ENCODE data around the gene TLX3.

The TLX3 gene

GRCh38 chr5:171300358-171300757 lies 8.7 kb upstream of the TLX3 start:
- H3K4me3 ChIP-seq (ENCODE audit: low read length), result no peak overlapping the region
- DNase-seq (ENCODE audit: low read depth), result no peak
- no peak for TF ChIP-seq CTCF (conservative IDR thresholded peaks at IDR 0.05; ENCODE audit: low read length)

DNA sequence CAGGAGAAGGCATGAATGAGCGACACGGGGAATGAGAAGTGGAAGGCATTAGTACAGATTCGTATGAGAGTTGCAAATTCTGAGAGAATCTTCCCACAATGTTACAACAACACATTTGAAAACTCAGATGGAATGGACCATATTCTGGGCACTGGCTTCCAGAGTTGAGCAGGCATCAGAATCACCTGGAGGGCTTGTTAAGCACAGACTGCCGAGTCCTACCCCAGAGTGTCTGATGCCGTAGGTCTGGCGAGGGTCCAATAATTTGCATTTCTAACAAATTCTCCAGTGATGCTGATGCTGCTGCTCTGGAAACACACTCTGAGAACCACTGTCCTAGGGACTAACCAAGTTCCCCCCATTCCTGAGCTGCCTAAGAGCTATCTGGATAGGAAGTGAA lies 2.9 kb upstream of the TLX3 start:
- no peak for DNase-seq (ENCODE audit: low read depth)
- TF ChIP-seq CTCF (conservative IDR thresholded peaks at IDR 0.05; ENCODE audit: low read length), result no peak
- no peak overlapping the region for H3K4me3 ChIP-seq (ENCODE audit: low read length)

DNA sequence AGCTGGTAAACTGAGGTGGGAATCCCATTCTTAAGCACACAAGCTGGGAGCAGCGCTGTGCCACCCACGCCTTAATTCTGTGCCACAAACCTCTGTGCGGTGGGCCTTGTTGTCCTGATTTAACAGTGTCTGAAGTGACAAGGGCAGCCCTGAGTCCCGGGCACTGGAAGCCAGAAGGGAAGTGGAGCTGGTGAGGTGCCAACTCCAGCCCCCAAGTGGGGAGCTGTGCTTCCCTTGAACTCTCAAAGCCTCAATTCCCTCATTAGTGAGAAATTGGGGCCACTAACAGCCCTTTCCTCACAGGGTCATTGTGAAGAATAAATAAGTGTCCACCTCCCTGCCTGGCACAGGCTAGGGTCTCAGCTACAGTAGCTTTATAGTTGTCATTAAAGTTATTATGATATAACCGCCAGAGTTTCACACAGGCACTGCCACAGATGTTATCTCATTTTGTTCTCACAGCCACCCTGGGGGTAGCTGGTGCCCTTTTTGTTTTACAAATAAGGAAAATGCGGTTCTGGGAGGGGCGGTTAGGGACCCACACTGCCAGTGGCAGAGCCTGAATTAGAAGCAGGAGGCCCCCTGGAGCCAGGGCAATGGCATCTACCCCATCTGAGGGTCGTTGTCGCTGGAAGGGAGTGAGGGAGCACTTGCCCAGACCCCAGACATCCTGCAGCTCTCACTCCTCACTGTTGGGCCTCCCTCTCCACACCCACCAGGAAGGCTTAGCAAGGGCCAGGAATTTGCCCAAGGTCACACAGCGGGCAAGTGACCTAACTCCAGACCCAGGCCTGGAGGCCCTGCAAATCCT lies 2.1 kb upstream of the TLX3 start:
- DNase-seq (ENCODE audit: low read depth), result no peak
- TF ChIP-seq CTCF (conservative IDR thresholded peaks at IDR 0.05; ENCODE audit: low read length), result no peak
- no peak overlapping the region for H3K4me3 ChIP-seq (ENCODE audit: low read length)

DNA sequence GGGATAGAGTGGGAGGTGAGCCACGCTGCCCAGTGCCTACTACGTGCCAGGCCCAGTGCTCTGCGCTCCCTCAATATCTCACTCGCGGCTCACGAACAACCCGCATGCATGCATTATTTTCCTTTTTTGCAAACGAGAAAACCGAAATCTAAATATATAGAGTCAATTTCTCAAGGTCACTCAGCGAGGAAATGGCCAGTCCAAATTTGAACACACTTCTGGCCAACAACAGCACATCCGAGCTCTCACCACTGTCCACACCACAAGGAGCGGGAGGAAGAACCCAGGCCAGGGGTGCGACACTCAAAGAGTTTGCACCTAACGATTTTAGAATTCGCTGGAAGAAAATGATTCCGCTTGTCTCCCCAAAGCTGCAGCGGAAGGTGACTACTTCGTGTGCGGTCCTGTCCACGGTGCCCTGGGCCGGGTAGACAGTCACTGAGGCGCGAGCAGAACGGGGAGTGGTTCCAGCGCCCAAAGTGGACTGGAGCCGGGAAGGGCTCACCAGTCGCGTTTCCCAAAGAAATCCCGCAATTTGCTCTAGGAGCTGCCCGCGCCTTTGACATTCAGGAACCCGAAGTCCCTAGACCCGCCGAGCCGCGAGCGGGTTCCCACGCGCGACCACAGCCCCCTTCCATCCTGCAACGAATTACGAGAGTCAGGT lies 1.1 kb upstream of the TLX3 start:
- no peak for TF ChIP-seq CTCF (conservative IDR thresholded peaks at IDR 0.05; ENCODE audit: low read length)
- no peak overlapping the region for H3K4me3 ChIP-seq (ENCODE audit: low read length)
- DNase-seq (ENCODE audit: low read depth), result no peak

- no peak overlapping the region for H3K4me3 ChIP-seq (ENCODE audit: low read length)
- no peak for DNase-seq (ENCODE audit: low read depth)
- TF ChIP-seq CTCF (conservative IDR thresholded peaks at IDR 0.05; ENCODE audit: low read length), result no peak
Measured at GRCh38 chr5:171309276-171310211, 496 bp downstream of the TLX3 start.

DNA sequence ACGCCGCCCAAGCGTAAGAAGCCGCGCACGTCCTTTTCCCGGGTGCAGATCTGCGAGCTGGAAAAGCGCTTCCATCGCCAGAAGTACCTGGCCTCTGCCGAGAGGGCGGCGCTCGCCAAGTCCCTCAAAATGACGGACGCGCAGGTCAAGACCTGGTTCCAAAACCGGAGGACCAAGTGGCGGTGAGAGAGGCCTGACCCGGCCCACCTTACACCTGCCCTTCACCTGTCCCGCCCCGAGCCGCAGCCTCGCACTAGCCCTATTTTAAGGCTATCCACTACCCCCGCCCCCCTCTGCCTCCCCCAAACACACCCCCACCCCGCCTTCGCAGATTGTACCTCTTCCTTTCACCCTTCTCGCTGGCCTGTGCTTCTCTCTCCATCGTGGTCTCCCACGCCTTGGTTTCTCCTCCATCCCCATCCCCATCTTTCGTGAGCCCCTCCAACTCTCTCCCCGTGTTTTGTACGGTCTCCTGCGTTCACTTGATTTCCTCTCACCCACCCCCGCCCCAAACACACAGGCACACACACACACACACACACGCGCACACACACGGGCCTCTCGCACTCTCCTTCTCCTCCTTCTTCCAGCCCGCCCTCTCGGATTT lies 1.3 kb downstream of the TLX3 start:
- no peak for DNase-seq (ENCODE audit: low read depth)
- peak; percentile 38 for TF ChIP-seq CTCF (conservative IDR thresholded peaks at IDR 0.05; ENCODE audit: low read length)
- no peak overlapping the region for H3K4me3 ChIP-seq (ENCODE audit: low read length)

Data from AG10803 (cell line).